Measurements from ENCODE around the gene CUL5. TPM values are rescaled to one million over a fixed set of nuclear protein-coding genes. Genes with fewer than 3 reads are reported as not detected.

Gene CUL5
- total RNA-seq, 1 experiment from 2014 or later, result 37.7 TPM

DNA sequence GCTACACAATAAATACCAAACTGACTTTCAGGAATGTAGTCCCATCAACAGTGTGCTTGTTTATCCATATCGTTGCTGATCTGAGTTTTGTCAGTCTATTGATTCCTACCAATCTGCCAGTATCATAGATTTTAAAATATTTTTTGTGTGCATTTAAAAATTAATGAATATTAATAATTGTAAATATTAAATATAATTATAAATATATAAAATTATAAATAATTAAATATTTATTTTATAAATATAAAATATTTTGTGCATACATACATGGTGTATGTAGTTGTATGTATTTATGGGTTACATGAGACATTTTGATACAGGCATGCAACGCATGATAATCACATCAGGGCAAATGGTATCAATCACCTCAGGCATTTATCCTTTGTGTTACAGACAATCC is 53.6 kb downstream of the CUL5 start:
- Histone ChIP-seq H3K23ac (ENCODE audit: insufficient read length, low read depth, low read length) (no peak overlapping the region), H3K79me2 (ENCODE audit: insufficient read depth, low read length) (no peaks in the 10 kb centered on the region), H3K79me1 (ENCODE audit: insufficient read depth, low read depth, low read length, poor library complexity, severe bottlenecking) (no peaks in the 10 kb centered on the region), H3K27ac (ENCODE audit: insufficient read length, low read depth, low read length) (no peak overlapping the region), H3K4ac (ENCODE audit: low read depth, low read length) (no peak overlapping the region), H3K4me2 (ENCODE audit: insufficient read depth, insufficient read length, low read length) (no peak overlapping the region), H4K91ac (ENCODE audit: insufficient read length, low read depth, low read length) (no peak overlapping the region), H2BK12ac (ENCODE audit: insufficient read length, low read depth, low read length) (no peak overlapping the region), H3K9me3 (ENCODE audit: control insufficient read depth, low read depth, low read length) (no peaks in the 10 kb centered on the region), H4K20me1 (ENCODE audit: control insufficient read depth, insufficient read depth, insufficient read length) (no peaks in the 10 kb centered on the region), H4K8ac (replicated peaks; ENCODE audit: insufficient read length, low read depth, low read length) (no peak overlapping the region), H2BK20ac (ENCODE audit: low read depth, low read length, poor library complexity, severe bottlenecking) (no peak overlapping the region), H2AK5ac (ENCODE audit: insufficient read length, low read length) (no peak overlapping the region), H4K5ac (ENCODE audit: insufficient read length, low read depth, low read length) (no peak overlapping the region), H2BK15ac (ENCODE audit: low read depth, low read length) (no peak overlapping the region), H3K4me1 (ENCODE audit: insufficient read depth, low read length) (no peaks in the 10 kb centered on the region), H3T11ph (ENCODE audit: low read length) (no peak overlapping the region), H2BK5ac (ENCODE audit: insufficient read length, low read length) (no peak overlapping the region), H3K14ac (ENCODE audit: insufficient read depth, low read length) (no peak overlapping the region), H3K9ac (ENCODE audit: extremely low read depth, insufficient read length, low read length) (no peak overlapping the region), H3K18ac (ENCODE audit: insufficient read length, low read depth, low read length) (no peak overlapping the region), H2AFZ (ENCODE audit: low read length) (no peak overlapping the region), H3K23me2 (ENCODE audit: insufficient read length, low read depth, low read length, poor library complexity, severe bottlenecking) (no peaks in the 10 kb centered on the region), H3K27me3 (ENCODE audit: insufficient read depth, low read length) (no peaks in the 10 kb centered on the region), H2BK120ac (ENCODE audit: low read depth, low read length, poor library complexity, severe bottlenecking) (no peak overlapping the region), H3K56ac (ENCODE audit: insufficient read length, low read depth, low read length) (no peak overlapping the region)
- Mint-ChIP-seq H3K4me1 (no peaks in the 10 kb centered on the region), H3K36me3 (ENCODE audit: insufficient read depth in 1 of 3, low read depth in 3 of 3) (peaks cover 23 to 48% (median 48%) of the 10 kb centered on the region in 3 experiments), H3K4me3 (no peak overlapping the region), H3K9me3 (peaks cover 0 to 3% of the 10 kb centered on the region in 2 experiments; a peak in 1 of 5 replicates), H3K27ac (no peak overlapping the region), H3K27me3 (ENCODE audit: low read depth) (no peaks in the 10 kb centered on the region)
- TF ChIP-seq CTCF (conservative IDR thresholded peaks at IDR 0.05), result no peak
- no CpG with 5 or more reads among the region's 2 CpGs for WGBS (ENCODE audit: extremely low coverage, insufficient read length, low lambda C conversion rate)
- DNase-seq, result no peak
